Endothelial cell of umbilical vein (primary cell): ENCODE results near the gene C2orf76.

Experiments used
- CTCF ChIP-seq, 2 donors: IDR thresholded peaks; 1 replicate in 1 of 2; 2 replicates in 1 of 2; pipeline ENCODE4 v1.5.1; 2011; ENCODE audit warnings: low read length in 2 of 2, mild to moderate bottlenecking in 2 of 2, moderate library complexity in 2 of 2, control low read depth in 1 of 2, inconsistent platforms in 1 of 2, low read depth in 1 of 2; ENCODE audit not compliant: insufficient read depth in 1 of 2; ENCODE audit errors: extremely low read depth in 1 of 2
- EZH2 ChIP-seq: IDR thresholded peaks from 2 replicates; pipeline ENCODE4 v1.6.1; 2012; ENCODE audit warnings: borderline replicate concordance, low read depth, mild to moderate bottlenecking, moderate library complexity, low read length, inconsistent platforms; ENCODE audit not compliant: severe bottlenecking
- POLR2A ChIP-seq: IDR thresholded peaks from 2 replicates; pipeline ENCODE4 v1.6.1; 2012; ENCODE audit warnings: low read depth, mild to moderate bottlenecking, control low read depth, low read length

GRCh38 chr2:119278946-119279345 is 87.7 kb downstream of the C2orf76 start:
- TF ChIP-seq CTCF (IDR thresholded peaks at IDR 0.05; ENCODE audit: extremely low read depth in 1 of 2, insufficient read depth in 1 of 2, low read depth in 1 of 2, low read length in 2 of 2) (no peak), EZH2 (no peak), POLR2A (no peak)
